ENCODE measurements around the gene SEMA3E. TPM values are rescaled to one million over a fixed set of nuclear protein-coding genes. Genes with fewer than 3 reads are reported as not detected.

Gene SEMA3E
- total RNA-seq, 4 donors from 2014 or later: 0.65 to 4.0 (median 2.1) TPM

- no peak overlapping the region for H3K4me3 ChIP-seq (ENCODE audit: low read depth, poor library complexity, severe bottlenecking)
- no peak for DNase-seq (ENCODE audit: low spot score in 2 of 2)
- intact Hi-C loops (cut with DNase I; ENCODE audit: low total_unique reads): no loop called here
- WGBS, 2 donors: 93 to 97% methylated on average over 5 of the region's 5 CpGs
- TF ChIP-seq POLR2A (IDR thresholded peaks at IDR 0.05) (no peak), CTCF (IDR thresholded peaks at IDR 0.05) (no peak)
Observed at GRCh38 chr7:83325083-83325482, 323.9 kb downstream of the SEMA3E start.

- TF ChIP-seq POLR2A (IDR thresholded peaks at IDR 0.05) (no peak), CTCF (IDR thresholded peaks at IDR 0.05) (no peak)
- intact Hi-C loops (cut with DNase I; ENCODE audit: low total_unique reads): no loop called here
- no peak for DNase-seq (ENCODE audit: low spot score in 2 of 2)
- no peak overlapping the region for H3K4me3 ChIP-seq (ENCODE audit: low read depth, poor library complexity, severe bottlenecking)
- 77 to 78% methylated on average over 2 of the region's 2 CpGs for WGBS, 2 donors
Observed at GRCh38 chr7:83324596-83324995, 324.3 kb downstream of the SEMA3E start.

GRCh38 chr7:83321011-83321410 lies 327.9 kb downstream of the SEMA3E start:
- H3K4me3 ChIP-seq (ENCODE audit: low read depth, poor library complexity, severe bottlenecking): no peak overlapping the region
- WGBS, 2 donors: 74 to 76% methylated on average over 1 of the region's 1 CpG
- TF ChIP-seq POLR2A (IDR thresholded peaks at IDR 0.05): no peak
- TF ChIP-seq CTCF (IDR thresholded peaks at IDR 0.05): no peak
- intact Hi-C loops (cut with DNase I; ENCODE audit: low total_unique reads): no loop called here
- DNase-seq (ENCODE audit: low spot score in 2 of 2): no peak

GRCh38 chr7:83313931-83314330 lies 335.0 kb downstream of the SEMA3E start:
- H3K4me3 ChIP-seq (ENCODE audit: low read depth, poor library complexity, severe bottlenecking): no peak overlapping the region
- no peak for TF ChIP-seq POLR2A (IDR thresholded peaks at IDR 0.05)
- no peak for TF ChIP-seq CTCF (IDR thresholded peaks at IDR 0.05)
- DNase-seq (ENCODE audit: low spot score in 2 of 2): no peak
- intact Hi-C loops (cut with DNase I; ENCODE audit: low total_unique reads): no loop called here
- 56 to 73% methylated on average over 1 of the region's 1 CpG for whole genome bisulfite sequencing, 2 donors
